ENCODE results near the gene MFNG.

The MFNG gene

DNA sequence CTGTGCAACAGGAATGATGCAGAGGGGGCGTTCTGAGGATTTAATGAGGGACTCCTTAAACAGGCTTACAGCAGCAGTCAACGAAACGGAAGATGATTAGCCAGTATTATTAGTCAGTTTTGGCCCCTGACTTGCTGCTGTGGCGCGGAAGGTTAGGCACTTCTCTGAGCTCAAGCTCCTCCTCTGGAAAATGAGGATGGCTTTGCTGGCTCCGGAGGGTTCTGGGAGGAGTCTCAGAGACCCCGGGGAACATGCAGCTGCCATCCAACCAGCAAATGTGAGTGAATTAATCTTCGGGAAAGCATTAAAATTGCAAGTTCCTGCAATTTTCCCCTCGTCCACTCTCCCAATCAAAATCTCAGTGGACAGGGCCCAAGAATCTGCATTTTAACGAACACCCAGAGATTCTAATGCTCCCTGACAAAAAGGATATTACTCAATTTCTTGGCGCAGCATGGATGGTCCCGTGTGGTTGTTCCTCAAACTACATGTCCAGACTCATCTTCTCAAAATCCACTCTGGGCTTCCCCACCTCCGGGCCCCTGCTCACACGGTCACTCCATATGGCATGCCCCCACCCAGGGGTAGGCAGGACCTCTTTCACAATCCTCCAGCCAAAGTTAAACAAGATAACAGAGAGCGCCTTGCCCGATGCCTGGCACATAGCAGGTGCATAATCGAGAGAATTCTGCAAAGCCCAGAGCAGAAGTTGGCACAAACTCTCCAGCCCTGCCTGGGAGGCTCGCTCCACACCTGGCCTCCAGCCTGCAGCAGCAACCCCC is 65.3 kb downstream of the MFNG start:
- no peak for DNase-seq

GRCh38 chr22:37419969-37420685 is 66.1 kb downstream of the MFNG start:
- DNase-seq = no peak

DNA sequence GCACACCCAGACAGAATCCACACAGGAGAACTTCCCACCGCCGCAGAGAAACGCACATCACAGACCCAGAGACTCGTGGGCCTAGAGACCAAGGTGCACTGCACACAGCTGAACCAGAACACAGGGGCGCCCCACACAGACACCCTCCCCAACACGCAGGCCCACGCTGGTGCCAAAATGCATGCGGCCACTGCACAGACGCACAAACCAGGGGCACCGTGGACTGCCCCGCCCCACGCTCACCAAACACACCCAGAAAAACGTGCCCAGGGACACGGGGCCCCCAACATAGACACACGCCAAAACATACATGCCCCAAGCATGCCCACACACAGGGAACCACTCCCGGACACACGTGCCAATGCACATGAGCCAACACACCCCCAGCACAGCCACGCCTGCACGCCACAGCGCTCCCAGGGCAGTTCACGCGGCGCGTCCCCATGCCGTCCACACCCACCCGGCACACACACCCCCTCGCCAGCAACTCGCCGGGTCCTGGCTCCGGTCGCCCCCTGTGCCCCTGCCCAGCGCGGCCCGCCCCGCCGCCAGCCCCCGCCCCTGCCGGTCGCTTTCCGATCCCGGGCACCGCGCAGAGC is 66.7 kb downstream of the MFNG start:
- DNase-seq = no peak

Data from stimulated activated CD4-positive, alpha-beta T cell treated with anti-CD3 and anti-CD28 coated beads, Interleukin-1b, Interleukin-23, amount 100 ng/mL, for 48 hours (primary cell).